ENCODE results near the gene SARM1. TPM values are rescaled to one million over a fixed set of nuclear protein-coding genes. Genes with fewer than 3 reads are reported as not detected.
A peak's percentile ranks its signal among the peaks of the same experiment; 100 is the strongest.

SARM1 gene
- total and polyA plus RNA-seq, 2 of the 13 experiments (the other 11 are each of a cell fraction or from before 2014, with no cell fraction given) = 0.73 to 0.86 TPM

DNA sequence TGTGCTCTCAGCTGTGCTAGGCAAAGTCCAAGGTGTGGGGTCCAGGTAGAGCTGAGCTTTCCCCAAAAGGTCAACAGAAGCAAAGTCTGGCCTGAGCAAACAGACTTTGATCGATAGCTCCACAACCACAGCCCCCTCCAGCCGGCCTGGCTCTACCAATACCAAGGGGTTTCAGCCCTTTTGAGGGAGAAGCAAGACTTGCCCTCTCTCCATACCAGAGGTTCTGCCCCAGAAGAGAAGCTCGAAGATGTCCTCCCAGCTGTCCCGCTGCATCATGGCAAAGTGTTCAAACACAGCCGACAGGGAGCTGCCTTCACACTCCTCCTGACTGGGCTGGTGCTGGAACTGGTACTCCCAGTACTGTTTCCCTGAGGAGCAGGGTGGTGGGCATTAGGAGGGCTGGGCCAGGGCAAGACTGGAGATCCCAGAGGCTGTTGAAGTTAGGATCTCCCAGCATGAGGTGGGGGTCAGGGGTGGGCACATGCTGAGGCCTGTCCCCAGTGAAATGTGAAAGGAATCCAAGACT lies 3.1 kb upstream of the SARM1 start (continued):
- TF ChIP-seq, protein P1, sequence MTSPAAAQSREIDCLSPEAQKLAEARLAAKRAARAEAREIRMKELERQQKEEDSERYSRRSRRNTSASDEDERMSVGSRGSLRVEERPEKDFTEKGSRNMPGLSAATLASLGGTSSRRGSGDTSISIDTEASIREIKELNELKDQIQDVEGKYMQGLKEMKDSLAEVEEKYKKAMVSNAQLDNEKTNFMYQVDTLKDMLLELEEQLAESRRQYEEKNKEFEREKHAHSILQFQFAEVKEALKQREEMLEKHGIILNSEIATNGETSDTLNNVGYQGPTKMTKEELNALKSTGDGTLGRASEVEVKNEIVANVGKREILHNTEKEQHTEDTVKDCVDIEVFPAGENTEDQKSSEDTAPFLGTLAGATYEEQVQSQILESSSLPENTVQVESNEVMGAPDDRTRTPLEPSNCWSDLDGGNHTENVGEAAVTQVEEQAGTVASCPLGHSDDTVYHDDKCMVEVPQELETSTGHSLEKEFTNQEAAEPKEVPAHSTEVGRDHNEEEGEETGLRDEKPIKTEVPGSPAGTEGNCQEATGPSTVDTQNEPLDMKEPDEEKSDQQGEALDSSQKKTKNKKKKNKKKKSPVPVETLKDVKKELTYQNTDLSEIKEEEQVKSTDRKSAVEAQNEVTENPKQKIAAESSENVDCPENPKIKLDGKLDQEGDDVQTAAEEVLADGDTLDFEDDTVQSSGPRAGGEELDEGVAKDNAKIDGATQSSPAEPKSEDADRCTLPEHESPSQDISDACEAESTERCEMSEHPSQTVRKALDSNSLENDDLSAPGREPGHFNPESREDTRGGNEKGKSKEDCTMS (CRISPR knock-in tag; conservative IDR thresholded peaks at IDR 0.05) = no peak
- 0 out of 2 replicates have a peak, but pooled peaks have one; percentile 52 for TF ChIP-seq ZFP82 (CRISPR knock-in tag; IDR thresholded peaks at IDR 0.05; ENCODE audit: borderline replicate concordance)
- peak; percentile 77 for TF ChIP-seq SPEN (CRISPR knock-in tag; IDR thresholded peaks at IDR 0.05; ENCODE audit: low read depth)
- TF ChIP-seq PCBP1 (IDR thresholded peaks at IDR 0.05; ENCODE audit: borderline replicate concordance, low read depth, low read length) = no peak
- peak; percentile 95 for TF ChIP-seq FOXO1 (CRISPR knock-in tag; IDR thresholded peaks at IDR 0.05)
- TF ChIP-seq, protein P2, sequence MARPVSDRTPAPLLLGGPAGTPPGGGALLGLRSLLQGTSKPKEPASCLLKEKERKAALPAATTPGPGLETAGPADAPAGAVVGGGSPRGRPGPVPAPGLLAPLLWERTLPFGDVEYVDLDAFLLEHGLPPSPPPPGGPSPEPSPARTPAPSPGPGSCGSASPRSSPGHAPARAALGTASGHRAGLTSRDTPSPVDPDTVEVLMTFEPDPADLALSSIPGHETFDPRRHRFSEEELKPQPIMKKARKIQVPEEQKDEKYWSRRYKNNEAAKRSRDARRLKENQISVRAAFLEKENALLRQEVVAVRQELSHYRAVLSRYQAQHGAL (CRISPR knock-in tag; IDR thresholded peaks at IDR 0.05; ENCODE audit: not compliant biosample characterization) = no peak
- TF ChIP-seq CAMTA2 (CRISPR knock-in tag; IDR thresholded peaks at IDR 0.05; ENCODE audit: borderline replicate concordance) = no peak
- TF ChIP-seq, protein P3, sequence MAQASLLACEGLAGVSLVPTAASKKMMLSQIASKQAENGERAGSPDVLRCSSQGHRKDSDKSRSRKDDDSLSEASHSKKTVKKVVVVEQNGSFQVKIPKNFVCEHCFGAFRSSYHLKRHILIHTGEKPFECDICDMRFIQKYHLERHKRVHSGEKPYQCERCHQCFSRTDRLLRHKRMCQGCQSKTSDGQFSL (CRISPR knock-in tag; IDR thresholded peaks at IDR 0.05) = peak; percentile 81; the same call in 1 of the 2 replicates
- TF ChIP-seq TBX3 (IDR thresholded peaks at IDR 0.05; ENCODE audit: borderline replicate concordance) = peak; percentile 56; the same call in 1 of the 2 replicates
- peak; percentile 89 for TF ChIP-seq ZNF264 (CRISPR knock-in tag; IDR thresholded peaks at IDR 0.05)
- TF ChIP-seq ZFP1 (CRISPR knock-in tag; IDR thresholded peaks at IDR 0.05) = no peak
- TF ChIP-seq ZSCAN20 (CRISPR knock-in tag; IDR thresholded peaks at IDR 0.05; ENCODE audit: borderline replicate concordance) = no peak
- TF ChIP-seq HOXA3 (CRISPR knock-in tag; IDR thresholded peaks at IDR 0.05) = peak; percentile 94
- TF ChIP-seq BRD4 (CRISPR knock-in tag; IDR thresholded peaks at IDR 0.05) = 0 out of 2 replicates have a peak, but pooled peaks have one; percentile 33
- no peak for TF ChIP-seq ATM (IDR thresholded peaks at IDR 0.05; ENCODE audit: borderline replicate concordance)
- TF ChIP-seq, protein P4, sequence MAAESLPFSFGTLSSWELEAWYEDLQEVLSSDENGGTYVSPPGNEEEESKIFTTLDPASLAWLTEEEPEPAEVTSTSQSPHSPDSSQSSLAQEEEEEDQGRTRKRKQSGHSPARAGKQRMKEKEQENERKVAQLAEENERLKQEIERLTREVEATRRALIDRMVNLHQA (CRISPR knock-in tag; IDR thresholded peaks at IDR 0.05) = no peak
- no peak for TF ChIP-seq SRSF9 (IDR thresholded peaks at IDR 0.05; ENCODE audit: borderline replicate concordance, insufficient read depth, low read depth, low read length, poor library complexity, severe bottlenecking)
- no peak for TF ChIP-seq ATF7-NPFF (CRISPR knock-in tag; IDR thresholded peaks at IDR 0.05; ENCODE audit: low read depth)
- TF ChIP-seq MATR3 (CRISPR knock-in tag; IDR thresholded peaks at IDR 0.05) = no peak
- TF ChIP-seq, protein P5, sequence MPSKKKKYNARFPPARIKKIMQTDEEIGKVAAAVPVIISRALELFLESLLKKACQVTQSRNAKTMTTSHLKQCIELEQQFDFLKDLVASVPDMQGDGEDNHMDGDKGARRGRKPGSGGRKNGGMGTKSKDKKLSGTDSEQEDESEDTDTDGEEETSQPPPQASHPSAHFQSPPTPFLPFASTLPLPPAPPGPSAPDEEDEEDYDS (CRISPR knock-in tag; IDR thresholded peaks at IDR 0.05) = peak; percentile 65
- no peak for TF ChIP-seq ZNF354B (CRISPR knock-in tag; IDR thresholded peaks at IDR 0.05)
- no peak for TF ChIP-seq ZNF674 (CRISPR knock-in tag; IDR thresholded peaks at IDR 0.05; ENCODE audit: low read depth)
- TF ChIP-seq NFKBIZ (CRISPR knock-in tag; IDR thresholded peaks at IDR 0.05) = 0 out of 2 replicates have a peak, but pooled peaks have one; percentile 66
- no peak for TF ChIP-seq MAF1 (CRISPR knock-in tag; IDR thresholded peaks at IDR 0.05; ENCODE audit: borderline replicate concordance)
- TF ChIP-seq ZBTB7B (CRISPR knock-in tag; IDR thresholded peaks at IDR 0.05) = peak; percentile 97
- TF ChIP-seq PHF20 (CRISPR knock-in tag; IDR thresholded peaks at IDR 0.05) = no peak
- TF ChIP-seq FOXJ3 (CRISPR knock-in tag; IDR thresholded peaks at IDR 0.05; ENCODE audit: borderline replicate concordance) = peak; percentile 66; the same call in 1 of the 2 replicates
